ENCODE results near the gene CST6. TPM values are rescaled to one million over a fixed set of nuclear protein-coding genes. Genes with fewer than 3 reads are reported as not detected.
A peak's percentile ranks its signal among the peaks of the same experiment; 100 is the strongest.
"Not testable (repeated sequence)": the region's sequence is repeated elsewhere in the genome, so short reads cannot be mapped to it uniquely, and the experiment has no call there.

The CST6 gene
- total RNA-seq, 1 donor from 2014 or later: not detected

- Mint-ChIP-seq H3K4me1 (ENCODE audit: low read depth) (peaks cover 25% of the 10 kb centered on the region), H3K36me3 (ENCODE audit: low read depth) (peaks cover 4% of the 10 kb centered on the region), H3K27me3 (ENCODE audit: low read depth) (no peaks in the 10 kb centered on the region), H3K27ac (ENCODE audit: unreplicated experiment) (no peak overlapping the region), H3K4me3 (ENCODE audit: unreplicated experiment) (no peak overlapping the region), H3K9me3 (ENCODE audit: low read depth) (no peaks in the 10 kb centered on the region)
- no peak for DNase-seq (ENCODE audit: low spot score)
- TF ChIP-seq CTCF (IDR thresholded peaks at IDR 0.05): no peak
These were observed 3.7 kb upstream of the CST6 start for GRCh38 chr11:66008095-66008467.

- H3K27me3 Mint-ChIP-seq (ENCODE audit: low read depth): no peaks in the 10 kb centered on the region
- H3K9me3 Mint-ChIP-seq (ENCODE audit: low read depth): no peaks in the 10 kb centered on the region
- H3K27ac Mint-ChIP-seq (ENCODE audit: unreplicated experiment): peak overlapping the region; percentile 71
- DNase-seq (ENCODE audit: low spot score): no peak
- TF ChIP-seq CTCF (IDR thresholded peaks at IDR 0.05): no peak
- H3K4me1 Mint-ChIP-seq (ENCODE audit: low read depth): peaks cover 25% of the 10 kb centered on the region
- no peak overlapping the region for H3K4me3 Mint-ChIP-seq (ENCODE audit: unreplicated experiment)
- H3K36me3 Mint-ChIP-seq (ENCODE audit: low read depth): peaks cover 4% of the 10 kb centered on the region
These were observed 3.2 kb upstream of the CST6 start for GRCh38 chr11:66008468-66009101.

- peaks cover 36% of the 10 kb centered on the region for H3K4me1 Mint-ChIP-seq (ENCODE audit: low read depth)
- not testable (repeated sequence) for H3K36me3 Mint-ChIP-seq (ENCODE audit: low read depth); H3K9me3 Mint-ChIP-seq (ENCODE audit: low read depth); H3K27me3 Mint-ChIP-seq (ENCODE audit: low read depth); DNase-seq (ENCODE audit: low spot score); H3K4me3 Mint-ChIP-seq (ENCODE audit: unreplicated experiment); H3K27ac Mint-ChIP-seq (ENCODE audit: unreplicated experiment)
These were observed 1.8 kb upstream of the CST6 start for GRCh38 chr11:66010036-66010435.

- Mint-ChIP-seq H3K4me1 (ENCODE audit: low read depth) (peaks cover 49% of the 10 kb centered on the region), H3K27me3 (ENCODE audit: low read depth) (no peaks in the 10 kb centered on the region), H3K4me3 (ENCODE audit: unreplicated experiment) (no peak overlapping the region), H3K9me3 (ENCODE audit: low read depth) (no peaks in the 10 kb centered on the region), H3K36me3 (ENCODE audit: low read depth) (no peaks in the 10 kb centered on the region), H3K27ac (ENCODE audit: unreplicated experiment) (no peak overlapping the region)
- no peak for TF ChIP-seq CTCF (IDR thresholded peaks at IDR 0.05)
- no peak for DNase-seq (ENCODE audit: low spot score)
These were observed 496 bp upstream of the CST6 start for GRCh38 chr11:66011239-66011784.

GRCh38 chr11:66012371-66012945 lies 650 bp downstream of the CST6 start:
- no peaks in the 10 kb centered on the region for H3K27me3 Mint-ChIP-seq (ENCODE audit: low read depth)
- H3K9me3 Mint-ChIP-seq (ENCODE audit: low read depth): no peaks in the 10 kb centered on the region
- TF ChIP-seq CTCF (IDR thresholded peaks at IDR 0.05): no peak

More at GRCh38 chr11:66012371-66012945, 650 bp downstream of the CST6 start:
- no peak for DNase-seq (ENCODE audit: low spot score)
- peaks cover 55% of the 10 kb centered on the region for H3K4me1 Mint-ChIP-seq (ENCODE audit: low read depth)
- H3K27ac Mint-ChIP-seq (ENCODE audit: unreplicated experiment): no peak overlapping the region
- no peaks in the 10 kb centered on the region for H3K36me3 Mint-ChIP-seq (ENCODE audit: low read depth)
- no peak overlapping the region for H3K4me3 Mint-ChIP-seq (ENCODE audit: unreplicated experiment)
